GM12878 (cell line): ENCODE measurements around the gene ANXA9. TPM values are rescaled to one million over a fixed set of nuclear protein-coding genes. Genes with fewer than 3 reads are reported as not detected.

Experiments
- RUNX3 ChIP-seq: IDR thresholded peaks from 2 replicates; pipeline ENCODE4 v1.6.1; 2012; ENCODE audit warnings: low read length, inconsistent platforms
- SUPT20H ChIP-seq: IDR thresholded peaks from 2 replicates; pipeline ENCODE4 v1.6.1; 2011; ENCODE audit warnings: low read depth, mild to moderate bottlenecking, low read length, moderate library complexity, borderline replicate concordance; ENCODE audit not compliant: control insufficient read depth
- TCF3 ChIP-seq: IDR thresholded peaks from 2 replicates; pipeline ENCODE4 v1.6.1; 2012; ENCODE audit warnings: low read depth, mild to moderate bottlenecking, low read length, borderline replicate concordance; ENCODE audit not compliant: insufficient read depth
- polyA plus RNA-seq, 11 experiments: library from polyadenylated mRNA; depleted of rRNA in 4 of 11; unstranded in 6 of 11; stranded (reverse) in 5 of 11; fragments of >200 nt; fragmentation: Nextera tagmentation in 4 of 11; fragmentation: Illumina TruSeq in 1 of 11; extraction: Ambion mirVana in 4 of 11; extraction: Trizol in 1 of 11; gene quantifications; 1 replicate in 1 of 11; 2 replicates in 10 of 11; pipeline versions ENCODE4 v1.2.1 to v1.2.3, GENCODE V29; 2011 to 2016; ENCODE audit warnings: inconsistent platforms in 2 of 11, missing spikeins in 2 of 11, low read depth in 1 of 11
- total RNA-seq, 4 experiments: library from RNA; depleted of rRNA in 3 of 4; stranded (reverse); fragments of >200 nt in 3 of 4; fragmentation: Illumina TruSeq in 1 of 4; extraction: Trizol in 1 of 4; gene quantifications; 2 replicates each; pipeline versions ENCODE4 v1.2.1 to v1.2.3, GENCODE V29; 2013 to 2021
- TF ChIP-seq, protein P1 (sequence below): IDR thresholded peaks from 2 replicates; pipeline ENCODE4 v1.6.1; 2012; ENCODE audit warnings: improper control_type of control experiment, low read depth, low read length; ENCODE audit not compliant: insufficient replicate concordance
- TF ChIP-seq, protein P2 (sequence below): fragments of 450-650 bp; IDR thresholded peaks from 2 replicates; pipeline ENCODE4 v1.6.1; 2017; ENCODE audit warnings: antibody characterized with exemption, mild to moderate bottlenecking, moderate library complexity

The ANXA9 gene
- total and polyA plus RNA-seq, 10 of the 15 experiments (the other 5 are each of a cell fraction or from before 2014, with no cell fraction given): 0.04 to 0.43 (median 0.18) TPM; not detected in 4

DNA sequence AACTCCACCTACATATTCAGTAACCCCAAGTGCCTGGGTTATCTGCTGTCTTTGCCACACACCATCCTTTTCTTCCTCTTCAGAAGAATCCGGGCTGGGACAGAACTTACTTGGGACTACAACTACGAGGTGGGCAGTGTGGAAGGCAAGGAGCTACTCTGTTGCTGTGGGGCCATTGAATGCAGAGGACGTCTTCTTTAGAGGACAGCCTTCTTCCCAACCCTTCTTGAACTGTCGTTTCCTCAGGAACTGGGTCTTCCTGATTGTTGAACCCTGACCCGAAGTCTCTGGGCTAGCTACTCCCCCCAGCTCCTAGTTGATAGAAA lies 18.0 kb upstream of the ANXA9 start (continued):
- TF ChIP-seq, protein P1, sequence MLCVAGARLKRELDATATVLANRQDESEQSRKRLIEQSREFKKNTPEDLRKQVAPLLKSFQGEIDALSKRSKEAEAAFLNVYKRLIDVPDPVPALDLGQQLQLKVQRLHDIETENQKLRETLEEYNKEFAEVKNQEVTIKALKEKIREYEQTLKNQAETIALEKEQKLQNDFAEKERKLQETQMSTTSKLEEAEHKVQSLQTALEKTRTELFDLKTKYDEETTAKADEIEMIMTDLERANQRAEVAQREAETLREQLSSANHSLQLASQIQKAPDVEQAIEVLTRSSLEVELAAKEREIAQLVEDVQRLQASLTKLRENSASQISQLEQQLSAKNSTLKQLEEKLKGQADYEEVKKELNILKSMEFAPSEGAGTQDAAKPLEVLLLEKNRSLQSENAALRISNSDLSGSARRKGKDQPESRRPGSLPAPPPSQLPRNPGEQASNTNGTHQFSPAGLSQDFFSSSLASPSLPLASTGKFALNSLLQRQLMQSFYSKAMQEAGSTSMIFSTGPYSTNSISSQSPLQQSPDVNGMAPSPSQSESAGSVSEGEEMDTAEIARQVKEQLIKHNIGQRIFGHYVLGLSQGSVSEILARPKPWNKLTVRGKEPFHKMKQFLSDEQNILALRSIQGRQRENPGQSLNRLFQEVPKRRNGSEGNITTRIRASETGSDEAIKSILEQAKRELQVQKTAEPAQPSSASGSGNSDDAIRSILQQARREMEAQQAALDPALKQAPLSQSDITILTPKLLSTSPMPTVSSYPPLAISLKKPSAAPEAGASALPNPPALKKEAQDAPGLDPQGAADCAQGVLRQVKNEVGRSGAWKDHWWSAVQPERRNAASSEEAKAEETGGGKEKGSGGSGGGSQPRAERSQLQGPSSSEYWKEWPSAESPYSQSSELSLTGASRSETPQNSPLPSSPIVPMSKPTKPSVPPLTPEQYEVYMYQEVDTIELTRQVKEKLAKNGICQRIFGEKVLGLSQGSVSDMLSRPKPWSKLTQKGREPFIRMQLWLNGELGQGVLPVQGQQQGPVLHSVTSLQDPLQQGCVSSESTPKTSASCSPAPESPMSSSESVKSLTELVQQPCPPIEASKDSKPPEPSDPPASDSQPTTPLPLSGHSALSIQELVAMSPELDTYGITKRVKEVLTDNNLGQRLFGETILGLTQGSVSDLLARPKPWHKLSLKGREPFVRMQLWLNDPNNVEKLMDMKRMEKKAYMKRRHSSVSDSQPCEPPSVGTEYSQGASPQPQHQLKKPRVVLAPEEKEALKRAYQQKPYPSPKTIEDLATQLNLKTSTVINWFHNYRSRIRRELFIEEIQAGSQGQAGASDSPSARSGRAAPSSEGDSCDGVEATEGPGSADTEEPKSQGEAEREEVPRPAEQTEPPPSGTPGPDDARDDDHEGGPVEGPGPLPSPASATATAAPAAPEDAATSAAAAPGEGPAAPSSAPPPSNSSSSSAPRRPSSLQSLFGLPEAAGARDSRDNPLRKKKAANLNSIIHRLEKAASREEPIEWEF: no peak
- TF ChIP-seq, protein P2, sequence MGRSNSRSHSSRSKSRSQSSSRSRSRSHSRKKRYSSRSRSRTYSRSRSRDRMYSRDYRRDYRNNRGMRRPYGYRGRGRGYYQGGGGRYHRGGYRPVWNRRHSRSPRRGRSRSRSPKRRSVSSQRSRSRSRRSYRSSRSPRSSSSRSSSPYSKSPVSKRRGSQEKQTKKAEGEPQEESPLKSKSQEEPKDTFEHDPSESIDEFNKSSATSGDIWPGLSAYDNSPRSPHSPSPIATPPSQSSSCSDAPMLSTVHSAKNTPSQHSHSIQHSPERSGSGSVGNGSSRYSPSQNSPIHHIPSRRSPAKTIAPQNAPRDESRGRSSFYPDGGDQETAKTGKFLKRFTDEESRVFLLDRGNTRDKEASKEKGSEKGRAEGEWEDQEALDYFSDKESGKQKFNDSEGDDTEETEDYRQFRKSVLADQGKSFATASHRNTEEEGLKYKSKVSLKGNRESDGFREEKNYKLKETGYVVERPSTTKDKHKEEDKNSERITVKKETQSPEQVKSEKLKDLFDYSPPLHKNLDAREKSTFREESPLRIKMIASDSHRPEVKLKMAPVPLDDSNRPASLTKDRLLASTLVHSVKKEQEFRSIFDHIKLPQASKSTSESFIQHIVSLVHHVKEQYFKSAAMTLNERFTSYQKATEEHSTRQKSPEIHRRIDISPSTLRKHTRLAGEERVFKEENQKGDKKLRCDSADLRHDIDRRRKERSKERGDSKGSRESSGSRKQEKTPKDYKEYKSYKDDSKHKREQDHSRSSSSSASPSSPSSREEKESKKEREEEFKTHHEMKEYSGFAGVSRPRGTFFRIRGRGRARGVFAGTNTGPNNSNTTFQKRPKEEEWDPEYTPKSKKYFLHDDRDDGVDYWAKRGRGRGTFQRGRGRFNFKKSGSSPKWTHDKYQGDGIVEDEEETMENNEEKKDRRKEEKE: no peak
- TF ChIP-seq RUNX3 (no peak), TCF3 (no peak), SUPT20H (no peak)
- TF ChIP-seq, all 136 proteins: peak for 0
